Measurements from ENCODE around the gene CA9.

Gene CA9

GRCh38 chr9:35675732-35676392 lies 2.1 kb downstream of the CA9 start:
- ChIA-PET POLR2A (interaction anchor here (0.8 to 1.6 kb wide), 2 partner anchors 11 to 21 kb away, joined by 3 to 5 read pairs; partner anchors contain the start of gene ARHGEF39), CTCF (no interaction called here)
- no peak for DNase-seq (ENCODE audit: extremely low spot score)
- no peak for TF ChIP-seq FOXK2 (IDR thresholded peaks at IDR 0.05)
- TF ChIP-seq SP1 (IDR thresholded peaks at IDR 0.05) = no peak
- TF ChIP-seq ZNF384 (IDR thresholded peaks at IDR 0.05) = no peak
- no peak for TF ChIP-seq TARDBP (IDR thresholded peaks at IDR 0.05)
- TF ChIP-seq NFRKB (IDR thresholded peaks at IDR 0.05) = no peak
- TF ChIP-seq HDGF (IDR thresholded peaks at IDR 0.05; ENCODE audit: borderline replicate concordance) = no peak
- TF ChIP-seq LEF1 (IDR thresholded peaks at IDR 0.05; ENCODE audit: borderline replicate concordance) = no peak
- TF ChIP-seq ELF4 (IDR thresholded peaks at IDR 0.05) = no peak
- no peak for TF ChIP-seq PKNOX1 (IDR thresholded peaks at IDR 0.05)
- TF ChIP-seq ARNT (IDR thresholded peaks at IDR 0.05) = no peak

DNA sequence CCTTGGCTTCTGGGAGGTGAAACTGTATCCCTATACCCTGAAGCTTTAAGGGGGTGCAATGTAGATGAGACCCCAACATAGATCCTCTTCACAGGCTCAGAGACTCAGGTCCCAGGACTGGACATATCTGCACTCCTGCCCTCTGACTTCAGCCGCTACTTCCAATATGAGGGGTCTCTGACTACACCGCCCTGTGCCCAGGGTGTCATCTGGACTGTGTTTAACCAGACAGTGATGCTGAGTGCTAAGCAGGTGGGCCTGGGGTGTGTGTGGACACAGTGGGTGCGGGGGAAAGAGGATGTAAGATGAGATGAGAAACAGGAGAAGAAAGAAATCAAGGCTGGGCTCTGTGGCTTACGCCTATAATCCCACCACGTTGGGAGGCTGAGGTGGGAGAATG lies 5.4 kb downstream of the CA9 start:
- TF ChIP-seq LEF1 (IDR thresholded peaks at IDR 0.05; ENCODE audit: borderline replicate concordance) (no peak), NFRKB (IDR thresholded peaks at IDR 0.05) (no peak)
- POLR2A ChIA-PET = interaction anchor here (1.5 kb wide), 1 partner anchor 14 kb away, joined by 7 read pairs; the partner anchor contains the start of gene ARHGEF39
- CTCF ChIA-PET = no interaction called here
- DNase-seq (ENCODE audit: extremely low spot score) = no peak

DNA sequence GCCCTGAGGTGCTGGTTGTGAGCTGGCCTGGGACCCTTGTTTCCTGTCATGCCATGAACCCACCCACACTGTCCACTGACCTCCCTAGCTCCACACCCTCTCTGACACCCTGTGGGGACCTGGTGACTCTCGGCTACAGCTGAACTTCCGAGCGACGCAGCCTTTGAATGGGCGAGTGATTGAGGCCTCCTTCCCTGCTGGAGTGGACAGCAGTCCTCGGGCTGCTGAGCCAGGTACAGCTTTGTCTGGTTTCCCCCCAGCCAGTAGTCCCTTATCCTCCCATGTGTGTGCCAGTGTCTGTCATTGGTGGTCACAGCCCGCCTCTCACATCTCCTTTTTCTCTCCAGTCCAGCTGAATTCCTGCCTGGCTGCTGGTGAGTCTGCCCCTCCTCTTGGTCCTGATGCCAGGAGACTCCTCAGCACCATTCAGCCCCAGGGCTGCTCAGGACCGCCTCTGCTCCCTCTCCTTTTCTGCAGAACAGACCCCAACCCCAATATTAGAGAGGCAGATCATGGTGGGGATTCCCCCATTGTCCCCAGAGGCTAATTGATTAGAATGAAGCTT lies 6.1 kb downstream of the CA9 start:
- no peak for TF ChIP-seq L3MBTL2 (conservative IDR thresholded peaks at IDR 0.05)
- TF ChIP-seq CTBP1 (IDR thresholded peaks at IDR 0.05; ENCODE audit: borderline replicate concordance) = no peak
- TF ChIP-seq BHLHE40 (IDR thresholded peaks at IDR 0.05; ENCODE audit: borderline replicate concordance) = no peak
- no peak for TF ChIP-seq PKNOX1 (IDR thresholded peaks at IDR 0.05)
- no peak for TF ChIP-seq LEF1 (IDR thresholded peaks at IDR 0.05; ENCODE audit: borderline replicate concordance)
- no peak for TF ChIP-seq SP1 (IDR thresholded peaks at IDR 0.05)
- no peak for TF ChIP-seq ZNF384 (IDR thresholded peaks at IDR 0.05)
- TF ChIP-seq ARNT (IDR thresholded peaks at IDR 0.05) = no peak
- TF ChIP-seq FOXK2 (IDR thresholded peaks at IDR 0.05) = no peak
- TF ChIP-seq HDGF (IDR thresholded peaks at IDR 0.05; ENCODE audit: borderline replicate concordance) = no peak
- TF ChIP-seq TARDBP (IDR thresholded peaks at IDR 0.05) = no peak
- TF ChIP-seq ELF4 (IDR thresholded peaks at IDR 0.05) = no peak
- TF ChIP-seq FOXM1 (IDR thresholded peaks at IDR 0.05; ENCODE audit: borderline replicate concordance) = no peak
- no peak for TF ChIP-seq FOXA1 (IDR thresholded peaks at IDR 0.05)
- no peak for TF ChIP-seq NFRKB (IDR thresholded peaks at IDR 0.05)
- TF ChIP-seq SUZ12 (IDR thresholded peaks at IDR 0.05) = no peak
- ChIA-PET CTCF (interaction anchor here (0.6 kb wide), 1 partner anchor 50 kb away, joined by 3 read pairs; no protein-coding TSS in a partner anchor), POLR2A (interaction anchor here (1.5 kb wide), 1 partner anchor 15 kb away, joined by 7 read pairs; the partner anchor contains the start of gene ARHGEF39)
- no peak for DNase-seq (ENCODE audit: extremely low spot score)

- no peak for TF ChIP-seq ARNT (IDR thresholded peaks at IDR 0.05)
- CTCF ChIA-PET = interaction anchor here (1.4 kb wide), 1 partner anchor 16 kb away, joined by 3 read pairs; no protein-coding TSS in a partner anchor
- POLR2A ChIA-PET = interaction anchor here (1.5 kb wide), 1 partner anchor 16 kb away, joined by 7 read pairs; the partner anchor contains the start of gene ARHGEF39
- no peak for DNase-seq (ENCODE audit: extremely low spot score)
Observed at GRCh38 chr9:35680331-35681105, 6.8 kb downstream of the CA9 start.

GRCh38 chr9:35681341-35682002 lies 7.7 kb downstream of the CA9 start:
- CTCF ChIA-PET = interaction anchor here (1.4 kb wide), 1 partner anchor 15 kb away, joined by 3 read pairs; no protein-coding TSS in a partner anchor

More at GRCh38 chr9:35681341-35682002, 7.7 kb downstream of the CA9 start:
- POLR2A ChIA-PET = no interaction called here
- DNase-seq (ENCODE audit: extremely low spot score) = no peak
- no peak for TF ChIP-seq L3MBTL2 (conservative IDR thresholded peaks at IDR 0.05)
- TF ChIP-seq CTBP1 (IDR thresholded peaks at IDR 0.05; ENCODE audit: borderline replicate concordance) = no peak
- TF ChIP-seq ELF4 (IDR thresholded peaks at IDR 0.05) = no peak
- TF ChIP-seq HDGF (IDR thresholded peaks at IDR 0.05; ENCODE audit: borderline replicate concordance) = no peak
- no peak for TF ChIP-seq PKNOX1 (IDR thresholded peaks at IDR 0.05)
- no peak for TF ChIP-seq FOXA1 (IDR thresholded peaks at IDR 0.05)
- no peak for TF ChIP-seq BHLHE40 (IDR thresholded peaks at IDR 0.05; ENCODE audit: borderline replicate concordance)
- TF ChIP-seq ZNF384 (IDR thresholded peaks at IDR 0.05) = no peak
